IMR-90 (cell line): ENCODE data around the gene MT1G. TPM values are rescaled to one million over a fixed set of nuclear protein-coding genes. Genes with fewer than 3 reads are reported as not detected.

Source experiments
- ATAC-seq: fragments of 200-7000 bp; cut with Tn5 transposase; 2 replicates; pipeline ENCODE4 v1.9.1; 2020; ENCODE audit warnings: low read depth, mild to moderate bottlenecking, moderate library complexity
- BruUV-seq: library from RNA; stranded (reverse); fragments of 400-500 nt; replicated peaks from 2 replicates; lab custom pipeline; 2021; lab: Mats Ljungman, UMichigan
- CTCF ChIA-PET: fragments of 300-600 bp; formaldehyde crosslinking; extraction: SDS; loops from one replicate; lab custom pipeline; 2021; ENCODE audit warnings: antibody characterized with exemption; lab: Yijun Ruan, JAX
- POLR2A ChIA-PET: fragments of 300-600 bp; sonication (Branson Sonifier 250); formaldehyde crosslinking; loops from one replicate; lab custom pipeline; 2022; ENCODE audit warnings: antibody characterized with exemption; ENCODE audit not compliant: unreplicated experiment; lab: Charles Lee
- DNase-seq: peaks from one replicate; pipeline ENCODE4 v3.0.0; 2013
- H2AFZ ChIP-seq: replicated peaks from 2 replicates; pipeline ENCODE3; 2013; ENCODE audit warnings: low read length, mild to moderate bottlenecking; ENCODE audit not compliant: poor library complexity
- H2AK5ac ChIP-seq: 2 replicates; pipeline ENCODE4 v1.6.1; 2013; ENCODE audit warnings: low read depth, low read length, inconsistent platforms
- H2AK9ac ChIP-seq: replicated peaks from 2 replicates; pipeline ENCODE3; 2013; ENCODE audit warnings: mild to moderate bottlenecking, low read depth, low read length, moderate library complexity; ENCODE audit not compliant: poor library complexity
- H2BK120ac ChIP-seq: 2 replicates; pipeline ENCODE4 v1.6.1; 2013; ENCODE audit warnings: low read depth, low read length, inconsistent platforms
- H2BK15ac ChIP-seq: 3 replicates; pipeline ENCODE4 v1.6.1; 2013; ENCODE audit warnings: low read depth, low read length, inconsistent platforms
- H2BK20ac ChIP-seq: 2 replicates; pipeline ENCODE4 v1.6.1; 2013; ENCODE audit warnings: low read depth, mild to moderate bottlenecking, inconsistent platforms, low read length, moderate library complexity
- H2BK5ac ChIP-seq: 2 replicates; pipeline ENCODE4 v1.6.1; 2013; ENCODE audit warnings: mild to moderate bottlenecking, low read depth, low read length, inconsistent platforms; ENCODE audit not compliant: poor library complexity, severe bottlenecking
- H3K14ac ChIP-seq: replicated peaks from 2 replicates; pipeline ENCODE4 v1.6.1; 2013; ENCODE audit warnings: low read depth, low read length, inconsistent platforms
- H3K18ac ChIP-seq: 2 replicates; pipeline ENCODE4 v1.6.1; 2013; ENCODE audit warnings: low read depth, low read length, control low read depth
- H3K23ac ChIP-seq: 2 replicates; pipeline ENCODE4 v1.6.1; 2013; ENCODE audit warnings: low read depth, low read length, inconsistent platforms
- H3K27ac ChIP-seq: 2 replicates; pipeline ENCODE4 v1.5.1; 2013; ENCODE audit warnings: mild to moderate bottlenecking, control low read depth, low read length; ENCODE audit not compliant: insufficient read depth
- H3K27me3 ChIP-seq: 2 replicates; pipeline ENCODE4 v1.6.1; 2013; ENCODE audit warnings: low read length; ENCODE audit not compliant: control insufficient read depth, insufficient read depth
- H3K36me3 ChIP-seq: 2 replicates; pipeline ENCODE4 v1.6.1; 2013; ENCODE audit warnings: low read length, mixed read lengths; ENCODE audit not compliant: control insufficient read depth, insufficient read depth
- H3K4ac ChIP-seq: 2 replicates; pipeline ENCODE4 v1.6.1; 2013; ENCODE audit warnings: low read depth, low read length, inconsistent platforms
- H3K4me1 ChIP-seq: 2 replicates; pipeline ENCODE4 v1.6.1; 2013; ENCODE audit warnings: low read length, mixed read lengths; ENCODE audit not compliant: control insufficient read depth, insufficient read depth
- H3K4me2 ChIP-seq: 2 replicates; pipeline ENCODE4 v1.6.1; 2013; ENCODE audit warnings: low read depth, mild to moderate bottlenecking, control low read depth, low read length, moderate library complexity
- H3K4me3 ChIP-seq: 2 replicates; pipeline ENCODE4 v1.5.1; 2013; ENCODE audit warnings: low read depth, mild to moderate bottlenecking, control low read depth, low read length, moderate library complexity; ENCODE audit not compliant: insufficient read depth
- H3K56ac ChIP-seq: 2 replicates; pipeline ENCODE4 v1.6.1; 2013; ENCODE audit warnings: low read length, inconsistent platforms; ENCODE audit not compliant: insufficient read depth; ENCODE audit errors: extremely low read depth
- H3K79me1 ChIP-seq, 2 experiments: 2 replicates each; pipeline ENCODE4 v1.6.1; 2013; ENCODE audit warnings: low read length in 2 of 2, inconsistent platforms in 1 of 2, low read depth in 1 of 2
- H3K9ac ChIP-seq: 2 replicates; pipeline ENCODE4 v1.6.1; 2013; ENCODE audit warnings: low read depth, low read length, control low read depth
- H3K9me1 ChIP-seq: 2 replicates; pipeline ENCODE4 v1.6.1; 2013; ENCODE audit warnings: low read length, inconsistent platforms; ENCODE audit not compliant: insufficient read depth
- H3K9me3 ChIP-seq: 2 replicates; pipeline ENCODE4 v1.6.1; 2013; ENCODE audit warnings: low read length; ENCODE audit not compliant: control insufficient read depth, insufficient read depth
- H4K20me1 ChIP-seq: 2 replicates; pipeline ENCODE4 v1.6.1; 2013; ENCODE audit warnings: low read length, inconsistent platforms; ENCODE audit not compliant: insufficient read depth
- H4K5ac ChIP-seq: 2 replicates; pipeline ENCODE4 v1.6.1; 2013; ENCODE audit warnings: mild to moderate bottlenecking, low read depth, low read length, control low read depth
- H4K8ac ChIP-seq, 2 experiments: 2 replicates each; pipeline ENCODE4 v1.6.1; 2013; ENCODE audit warnings: low read depth in 2 of 2, low read length in 2 of 2, control low read depth in 1 of 2, inconsistent platforms in 1 of 2
- H4K91ac ChIP-seq: 2 replicates; pipeline ENCODE4 v1.6.1; 2013; ENCODE audit warnings: low read depth, low read length, inconsistent platforms; ENCODE audit not compliant: insufficient read depth
- BHLHE40 ChIP-seq: fragments of 150-350 bp; IDR thresholded peaks from 2 replicates; pipeline ENCODE4 v1.6.1; 2016; ENCODE audit warnings: mild to moderate bottlenecking, low read depth, low read length
- CEBPB ChIP-seq: IDR thresholded peaks from 2 replicates; pipeline ENCODE4 v1.6.1; 2012; ENCODE audit warnings: low read depth, low read length, improper control_type of control experiment
- CTCF ChIP-seq: conservative IDR thresholded peaks from 2 replicates; pipeline ENCODE4 v1.5.1; 2012; ENCODE audit warnings: mild to moderate bottlenecking, low read depth, low read length, improper control_type of control experiment
- ELK1 ChIP-seq: fragments of 150-350 bp; IDR thresholded peaks from 2 replicates; pipeline ENCODE4 v1.6.1; 2016; ENCODE audit warnings: low read depth, mild to moderate bottlenecking, low read length, moderate library complexity, borderline replicate concordance
- FOS ChIP-seq: fragments of 150-350 bp; IDR thresholded peaks from 2 replicates; pipeline ENCODE4 v1.6.1; 2016; ENCODE audit warnings: low read depth, low read length
- MAZ ChIP-seq: IDR thresholded peaks from 2 replicates; pipeline ENCODE4 v1.6.1; 2012; ENCODE audit warnings: low read depth, mild to moderate bottlenecking, low read length, improper control_type of control experiment, moderate library complexity, borderline replicate concordance
- NFE2L2 ChIP-seq: fragments of 150-350 bp; IDR thresholded peaks from 2 replicates; pipeline ENCODE4 v1.6.1; 2016; ENCODE audit warnings: low read depth, mild to moderate bottlenecking, low read length
- POLR2A ChIP-seq: IDR thresholded peaks from 2 replicates; pipeline ENCODE4 v1.6.1; 2012; ENCODE audit warnings: mild to moderate bottlenecking, low read depth, low read length
- RAD21 ChIP-seq: IDR thresholded peaks from 2 replicates; pipeline ENCODE4 v1.6.1; 2012; ENCODE audit warnings: low read length, improper control_type of control experiment
- RCOR1 ChIP-seq: IDR thresholded peaks from 2 replicates; pipeline ENCODE4 v1.6.1; 2012; ENCODE audit warnings: mild to moderate bottlenecking, low read length, improper control_type of control experiment; ENCODE audit not compliant: insufficient replicate concordance
- RFX5 ChIP-seq: IDR thresholded peaks from 2 replicates; pipeline ENCODE4 v1.8.0; 2012; ENCODE audit warnings: low read depth, mild to moderate bottlenecking, low read length, moderate library complexity
- WGBS, 2 experiments: methylation state at CpG; one replicate each; pipeline versions ENCODE4 v1.1.5 to v1.1.7; 2013; ENCODE audit warnings: missing lambda C conversion rate in 2 of 2; ENCODE audit not compliant: insufficient read length in 1 of 2; ENCODE audit errors: extremely low coverage in 2 of 2; 5-methylcytosine and 5-hydroxymethylcytosine counted together
- dilution Hi-C: fragments of 300-500 bp; cut with HindIII; formaldehyde crosslinking; loops from one replicate; pipeline ENCODE4 v1.14.3; 2018; ENCODE audit warnings: low sequenced_read_pairs; ENCODE audit not compliant: unreplicated experiment
- in situ Hi-C: fragments of 300-500 bp; cut with MboI; formaldehyde crosslinking; loops from 3 replicates; pipeline ENCODE4 v1.14.3; 2019; ENCODE audit warnings: low sequenced_read_pairs, inconsistent platforms, mixed read lengths
- intact Hi-C: fragments of 100-400 bp; cut with micrococcal nuclease; formaldehyde crosslinking; loops from 2 replicates; pipeline ENCODE4 v1.10.0; 2022
- polyA plus RNA-seq, 3 experiments: library from polyadenylated mRNA; depleted of rRNA; stranded (reverse); fragments of >200 nt; gene quantifications; 2 replicates each; pipeline ENCODE4 v1.2.3, GENCODE V29; 2012; ENCODE audit warnings: low replicate concordance in 1 of 3
- total RNA-seq: library from RNA; depleted of rRNA; stranded (reverse); fragments of >200 nt; gene quantifications from 2 replicates; pipeline ENCODE4 v1.2.3, GENCODE V29; 2012

MT1G gene
- total and polyA plus RNA-seq, 2 of the 4 experiments (the other 2 are of a cell fraction): 0.48 TPM; not detected in 1

- TF ChIP-seq RCOR1: no peak
These were observed 29.7 kb upstream of the MT1G start (continued) for GRCh38 chr16:56697456-56698155.

GRCh38 chr16:56695246-56695645, 27.4 kb upstream of the MT1G start:
- H2AK9ac ChIP-seq: no peak overlapping the region
- no peak overlapping the region for H3K18ac ChIP-seq
- POLR2A ChIA-PET: no interaction called here
- H3K9ac ChIP-seq: no peak overlapping the region
- intact Hi-C loops (no loop called here), dilution Hi-C loops (no loop called here), in situ Hi-C loops (loop anchor here (10.0 kb wide), 1 partner anchor 210 kb away; no protein-coding TSS in a partner anchor)
- no peak overlapping the region for H3K14ac ChIP-seq
- H3K23ac ChIP-seq: no peak overlapping the region
- peaks cover 5% of the 10 kb centered on the region for H3K9me3 ChIP-seq
- no peak overlapping the region for H2BK120ac ChIP-seq
- H2BK20ac ChIP-seq: no peak overlapping the region
- peaks cover 2% of the 10 kb centered on the region; the same call in 1 of the 2 replicates for H3K27me3 ChIP-seq
- CTCF ChIA-PET: interaction anchor here (0.6 kb wide), 1 partner anchor 21 kb away, joined by 5 read pairs; no protein-coding TSS in a partner anchor
- no peak overlapping the region for H3K4me2 ChIP-seq
- no peaks in the 10 kb centered on the region for H4K20me1 ChIP-seq
- no peaks in the 10 kb centered on the region for H3K4me1 ChIP-seq
- no peak for ATAC-seq
- WGBS, 2 experiments: no CpG with 5 or more reads among the region's 1 CpG
- no peaks in the 10 kb centered on the region for H3K79me1 ChIP-seq
- H4K8ac ChIP-seq: no peak overlapping the region
- H3K4ac ChIP-seq: no peak overlapping the region
- no peaks in the 10 kb centered on the region for H3K36me3 ChIP-seq
- H3K4me3 ChIP-seq: no peak overlapping the region
- no peak overlapping the region for H2BK5ac ChIP-seq
- DNase-seq: no peak
- H3K9me1 ChIP-seq: 0 out of 2 replicates have a peak, but pooled peaks cover 3% of the 10 kb centered on the region
- H2AFZ ChIP-seq: peak overlapping the region; percentile 32
- H2AK5ac ChIP-seq: no peak overlapping the region
- BruUV-seq: no TSS peak
- H3K56ac ChIP-seq: no peak overlapping the region
- no peak overlapping the region for H4K5ac ChIP-seq
- H4K91ac ChIP-seq: no peak overlapping the region
- H2BK15ac ChIP-seq: no peak overlapping the region
- no peak overlapping the region for H3K27ac ChIP-seq
- TF ChIP-seq ELK1: no peak
- TF ChIP-seq BHLHE40: no peak
- TF ChIP-seq RCOR1: no peak
- TF ChIP-seq FOS: no peak
- TF ChIP-seq POLR2A: no peak
- no peak for TF ChIP-seq RAD21
- TF ChIP-seq RFX5: no peak
- no peak for TF ChIP-seq CEBPB
- no peak for TF ChIP-seq NFE2L2
- no peak for TF ChIP-seq MAZ
- TF ChIP-seq CTCF: no peak
